Choroid plexus epithelial cell (primary cell): ENCODE data around the gene B9D2.

ENCODE experiments used
- DNase-seq: peaks from one replicate; pipeline ENCODE4 v3.0.0-alpha.2; 2010; ENCODE audit warnings: low read depth
- H3K4me3 ChIP-seq: 2 replicates; pipeline ENCODE4 v1.5.1; 2011; ENCODE audit warnings: low read depth, mild to moderate bottlenecking, control low read depth, low read length, moderate library complexity
- TF ChIP-seq, protein P1 (sequence below): conservative IDR thresholded peaks from 2 replicates; pipeline ENCODE4 v1.5.1; 2011; ENCODE audit warnings: low read depth, mild to moderate bottlenecking, control low read depth, inconsistent platforms, low read length, moderate library complexity

B9D2 gene

DNA sequence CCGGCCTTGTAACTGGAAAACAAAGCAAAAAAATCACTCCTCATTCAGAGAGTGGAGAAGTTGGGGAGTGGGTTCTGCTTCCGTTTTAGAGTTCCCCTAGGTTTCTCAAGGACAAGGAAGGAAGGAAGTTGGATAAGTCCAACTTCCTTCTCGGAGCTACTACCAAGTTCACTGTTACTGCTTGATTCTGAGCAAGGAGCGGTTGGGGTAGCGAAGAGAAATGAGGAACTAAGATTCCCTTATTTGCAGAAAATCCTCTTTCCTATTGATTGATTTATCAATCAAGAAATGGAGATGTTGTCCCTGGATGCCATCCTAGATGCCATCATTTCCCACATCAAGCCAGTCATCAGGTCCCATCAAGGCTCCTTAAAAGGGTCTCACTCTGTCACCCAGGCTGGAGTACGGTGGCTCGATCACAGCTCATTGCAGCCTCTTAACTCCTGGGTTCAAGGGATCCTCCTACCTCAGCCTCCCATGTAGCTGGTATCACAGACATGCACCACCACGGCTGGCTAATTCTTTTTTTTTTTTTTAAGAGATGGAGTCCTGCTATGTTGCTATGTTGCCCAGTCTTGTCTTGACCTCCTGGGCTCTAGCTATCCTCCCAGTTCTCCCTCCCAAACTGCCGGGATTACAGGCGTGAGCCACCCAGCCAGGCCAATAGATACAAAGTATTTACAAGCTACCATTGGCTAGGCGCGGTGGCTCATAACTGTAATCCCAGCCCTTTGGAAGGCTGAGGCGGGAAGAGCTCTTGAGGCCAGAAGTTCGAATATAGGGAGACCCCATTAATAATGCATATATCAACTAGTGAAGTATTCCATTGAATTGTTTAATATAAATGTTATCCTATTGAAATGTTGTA lies 809 bp upstream of the B9D2 start:
- TF ChIP-seq, protein P1, sequence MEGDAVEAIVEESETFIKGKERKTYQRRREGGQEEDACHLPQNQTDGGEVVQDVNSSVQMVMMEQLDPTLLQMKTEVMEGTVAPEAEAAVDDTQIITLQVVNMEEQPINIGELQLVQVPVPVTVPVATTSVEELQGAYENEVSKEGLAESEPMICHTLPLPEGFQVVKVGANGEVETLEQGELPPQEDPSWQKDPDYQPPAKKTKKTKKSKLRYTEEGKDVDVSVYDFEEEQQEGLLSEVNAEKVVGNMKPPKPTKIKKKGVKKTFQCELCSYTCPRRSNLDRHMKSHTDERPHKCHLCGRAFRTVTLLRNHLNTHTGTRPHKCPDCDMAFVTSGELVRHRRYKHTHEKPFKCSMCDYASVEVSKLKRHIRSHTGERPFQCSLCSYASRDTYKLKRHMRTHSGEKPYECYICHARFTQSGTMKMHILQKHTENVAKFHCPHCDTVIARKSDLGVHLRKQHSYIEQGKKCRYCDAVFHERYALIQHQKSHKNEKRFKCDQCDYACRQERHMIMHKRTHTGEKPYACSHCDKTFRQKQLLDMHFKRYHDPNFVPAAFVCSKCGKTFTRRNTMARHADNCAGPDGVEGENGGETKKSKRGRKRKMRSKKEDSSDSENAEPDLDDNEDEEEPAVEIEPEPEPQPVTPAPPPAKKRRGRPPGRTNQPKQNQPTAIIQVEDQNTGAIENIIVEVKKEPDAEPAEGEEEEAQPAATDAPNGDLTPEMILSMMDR, result no peak
- H3K4me3 ChIP-seq, result peak overlapping the region; percentile 93
- peak; percentile 29 for DNase-seq

DNA sequence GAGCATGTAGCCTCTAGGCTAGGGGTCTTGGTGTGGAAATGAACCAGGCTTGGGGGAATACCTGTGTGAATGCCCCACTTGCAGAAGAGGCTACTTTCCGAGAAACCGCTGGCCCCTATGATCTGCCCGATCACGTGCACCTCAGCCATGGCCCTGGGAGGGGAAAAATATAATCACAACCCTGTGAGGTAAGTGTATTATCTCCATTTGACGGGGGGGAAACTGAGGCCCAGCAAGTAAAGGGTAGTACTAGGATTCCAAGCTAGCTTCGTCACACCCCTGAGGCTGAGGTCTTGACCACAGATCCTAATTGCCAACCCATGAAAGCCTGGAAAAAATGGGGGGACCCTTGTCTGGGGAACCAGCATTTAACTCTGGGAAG lies 587 bp downstream of the B9D2 start:
- no peak for DNase-seq
- TF ChIP-seq, protein P1, result no peak
- H3K4me3 ChIP-seq, result peak overlapping the region; percentile 93

DNA sequence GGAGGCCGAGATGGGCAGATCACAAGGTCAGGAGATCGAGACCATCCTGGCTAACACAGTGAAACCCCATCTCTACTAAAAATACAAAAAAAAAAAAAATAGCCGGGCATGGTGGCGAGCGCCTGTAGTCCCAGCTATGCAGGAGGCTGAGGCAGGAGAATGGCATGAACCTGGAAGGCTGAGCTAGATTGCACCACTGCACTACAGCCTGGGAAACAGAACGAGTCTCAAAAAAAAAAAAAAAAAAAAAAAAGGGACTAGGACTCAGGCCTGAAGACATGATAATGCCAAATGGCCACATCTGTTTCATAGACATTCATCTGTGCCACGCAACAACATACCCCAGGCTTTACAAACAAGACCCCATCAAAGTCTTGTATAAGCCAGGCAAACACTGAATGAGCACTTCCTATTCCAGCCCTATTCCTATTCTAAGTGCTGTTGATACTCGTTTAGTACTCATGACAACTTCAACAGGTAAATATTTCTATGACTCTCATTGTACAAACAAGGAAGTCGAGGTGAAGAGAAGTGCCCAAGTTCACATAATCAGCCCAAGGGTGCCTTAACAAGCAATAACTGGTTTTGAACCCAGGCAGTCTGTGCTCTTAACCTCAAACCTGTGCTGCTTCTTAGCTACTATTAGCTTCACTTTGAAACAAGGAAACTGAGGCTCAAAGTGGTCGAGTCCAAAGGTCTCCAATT lies 1.7 kb downstream of the B9D2 start:
- TF ChIP-seq, protein P1, result no peak
- no peak for DNase-seq
- H3K4me3 ChIP-seq, result no peak overlapping the region

DNA sequence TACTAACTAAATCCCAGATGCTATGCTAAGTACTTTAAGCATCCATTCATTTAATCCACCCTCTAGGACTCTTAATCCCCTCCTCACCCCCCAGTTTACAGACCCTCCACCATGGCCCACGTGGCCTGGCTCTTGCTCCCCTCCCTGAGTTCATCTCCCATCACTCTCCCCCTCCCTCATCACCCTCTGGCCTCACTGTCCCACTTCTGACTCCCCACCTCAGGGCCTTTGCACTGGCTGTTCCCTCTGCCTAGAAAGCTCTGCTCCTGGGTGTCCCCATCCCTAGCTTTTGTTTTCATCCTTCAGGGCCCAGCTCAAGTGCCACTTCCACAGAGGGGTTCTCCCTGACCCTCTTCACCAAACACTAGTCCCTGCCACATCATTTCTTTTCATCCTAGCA lies 4.2 kb downstream of the B9D2 start:
- H3K4me3 ChIP-seq, result no peak overlapping the region
- TF ChIP-seq, protein P1, result no peak
- DNase-seq, result no peak

DNA sequence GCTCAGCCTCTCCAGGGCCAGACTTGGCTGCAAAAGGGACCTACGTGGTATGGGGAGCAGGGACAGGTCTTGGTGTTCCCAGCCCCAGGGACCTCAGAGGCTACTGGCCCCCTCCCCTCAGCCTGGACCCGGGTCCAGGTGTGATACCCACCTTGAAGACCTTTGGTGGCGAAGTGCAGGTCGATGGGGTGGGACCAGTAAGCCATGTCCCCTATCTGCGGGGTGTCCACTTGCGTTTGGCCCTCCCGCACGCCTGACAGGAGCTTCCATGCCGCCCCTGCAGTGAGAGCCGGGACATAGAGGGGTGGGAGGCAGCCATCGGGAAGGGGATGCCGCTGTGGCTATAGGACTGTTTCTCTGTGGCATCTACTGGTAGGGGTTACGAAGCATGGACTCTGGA lies 6.2 kb downstream of the B9D2 start:
- no peak for DNase-seq
- TF ChIP-seq, protein P1, result no peak
- no peak overlapping the region for H3K4me3 ChIP-seq

DNA sequence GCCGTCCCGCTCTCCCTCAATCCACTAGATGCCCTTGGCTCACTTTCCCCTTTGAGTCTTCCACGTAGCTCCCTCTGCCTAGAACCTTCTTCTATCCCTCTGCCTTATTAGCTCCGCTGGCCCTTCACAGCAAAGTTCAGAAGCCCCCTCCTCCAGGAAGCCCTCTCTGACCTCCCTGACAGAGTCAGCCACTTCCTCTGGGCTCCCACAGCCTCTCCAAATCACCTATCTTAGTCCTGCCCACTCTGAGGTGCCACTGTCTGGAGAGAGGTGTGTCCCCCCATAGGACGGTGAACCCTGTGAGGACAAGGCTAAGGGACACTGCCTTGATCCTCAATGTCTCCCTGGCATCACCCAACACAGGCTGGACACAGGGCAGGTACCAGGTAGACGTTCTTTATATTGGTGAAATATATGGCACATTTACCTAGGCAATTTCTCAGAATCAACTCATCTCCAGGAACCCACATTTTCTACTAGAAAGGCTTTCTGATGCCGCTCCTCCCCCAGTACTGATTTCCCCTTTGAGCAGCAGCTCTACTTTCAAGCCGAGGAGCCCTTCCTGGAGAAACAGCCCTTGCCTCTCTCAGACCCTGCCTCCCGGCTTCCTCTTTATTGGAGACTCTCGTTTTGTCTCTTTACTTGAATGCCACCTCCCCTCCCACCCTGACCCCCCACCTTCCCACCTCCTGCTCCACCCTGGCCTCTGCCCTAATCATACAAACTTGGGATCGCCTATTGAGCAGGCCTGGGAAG lies 6.8 kb downstream of the B9D2 start:
- TF ChIP-seq, protein P1, result no peak
- DNase-seq, result no peak
- H3K4me3 ChIP-seq, result no peak overlapping the region
